SHP77 (cell line): ENCODE results near the gene EPHA6.

Experiments
- DNase-seq, 2 experiments: peaks; one replicate each; lab custom pipeline; 2025; lab: John Stamatoyannopoulos, UW

Gene EPHA6

GRCh38 chr3:96813820-96814650 lies at the start of gene EPHA6:
Gene EPHA6 (plus strand): TSS chr3:96814594.
- DNase-seq, result peak; percentile 43 to 90

DNA sequence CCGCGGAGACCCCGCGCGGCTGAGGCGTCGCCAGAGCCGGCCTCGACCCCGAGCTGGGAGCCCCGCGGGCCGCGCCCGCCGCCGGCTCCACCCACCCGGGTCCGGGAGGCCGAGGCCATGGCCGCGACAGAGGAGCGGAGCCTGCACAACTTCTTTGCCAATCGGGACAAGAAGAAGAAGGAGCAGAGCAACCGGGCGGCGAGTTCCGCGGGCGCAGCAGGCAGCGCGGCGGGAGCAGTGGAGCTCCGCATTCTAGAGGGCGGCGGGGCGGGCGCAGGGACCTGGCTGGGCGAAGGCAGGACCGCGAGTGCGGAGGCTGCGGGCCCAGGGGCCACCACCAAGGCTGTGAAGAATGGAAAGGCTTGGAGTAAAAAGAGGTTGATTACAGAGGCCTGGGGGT lies 37.6 kb upstream of the EPHA6 start:
- no peak for DNase-seq

DNA sequence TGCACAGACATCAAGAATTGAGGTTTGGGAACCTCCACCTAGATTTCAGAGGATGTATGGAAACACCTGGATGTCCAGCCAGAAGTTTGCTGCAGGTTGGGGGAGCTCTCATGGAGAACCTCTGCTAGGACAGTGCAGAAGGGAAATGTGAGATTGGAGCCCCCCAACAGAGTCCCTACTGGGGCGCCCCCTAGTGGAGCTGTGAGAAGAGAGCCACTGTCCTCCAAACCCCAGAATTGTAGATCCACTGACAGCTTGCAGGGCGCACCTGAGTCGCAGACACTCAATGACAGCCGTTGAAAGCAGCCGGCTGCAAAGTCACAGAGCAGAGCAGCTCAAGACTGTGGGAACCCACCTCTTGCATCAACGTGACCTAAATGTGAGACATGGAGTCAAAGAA lies 34.6 kb upstream of the EPHA6 start:
- DNase-seq, result no peak

GRCh38 chr3:96796101-96796500 lies 18.3 kb upstream of the EPHA6 start:
- no peak for DNase-seq

DNA sequence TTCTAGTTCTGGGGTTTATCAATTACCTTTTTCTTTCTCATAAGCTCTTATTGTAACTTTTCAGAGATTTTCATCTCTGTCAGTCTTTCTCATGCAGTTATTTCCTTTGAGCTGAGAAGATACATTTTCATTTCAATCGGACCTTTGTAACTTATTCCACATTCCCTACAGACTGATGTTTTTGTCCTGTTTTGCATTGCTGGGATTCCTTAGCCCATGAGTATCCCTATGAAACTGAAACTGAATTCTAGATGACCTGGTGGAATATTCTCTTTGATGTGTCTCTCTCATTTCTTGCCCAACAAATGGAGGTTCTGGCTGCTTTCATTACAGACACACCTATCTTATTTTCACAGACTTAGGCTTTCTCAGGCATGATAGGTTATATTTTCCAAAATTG lies 10.5 kb upstream of the EPHA6 start:
- no peak for DNase-seq

DNA sequence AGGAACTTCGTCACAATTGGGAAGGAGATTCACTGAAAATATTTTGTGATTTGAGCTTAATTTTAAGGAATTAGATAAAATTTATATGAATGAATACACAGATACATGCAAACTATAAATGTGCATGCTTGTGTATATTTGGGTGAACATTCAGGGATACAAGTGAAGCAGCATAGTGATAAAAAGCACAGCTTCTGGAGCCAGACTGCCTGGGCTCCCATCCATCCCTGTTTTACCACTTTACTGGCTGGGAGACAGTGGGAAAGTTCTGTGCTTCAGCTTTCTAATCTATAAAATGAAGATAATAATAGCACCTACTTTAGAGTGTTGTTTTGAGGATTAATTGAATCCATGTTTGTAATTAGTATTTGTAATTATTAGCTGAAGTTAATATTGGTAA lies 8.1 kb upstream of the EPHA6 start:
- DNase-seq, result no peak

DNA sequence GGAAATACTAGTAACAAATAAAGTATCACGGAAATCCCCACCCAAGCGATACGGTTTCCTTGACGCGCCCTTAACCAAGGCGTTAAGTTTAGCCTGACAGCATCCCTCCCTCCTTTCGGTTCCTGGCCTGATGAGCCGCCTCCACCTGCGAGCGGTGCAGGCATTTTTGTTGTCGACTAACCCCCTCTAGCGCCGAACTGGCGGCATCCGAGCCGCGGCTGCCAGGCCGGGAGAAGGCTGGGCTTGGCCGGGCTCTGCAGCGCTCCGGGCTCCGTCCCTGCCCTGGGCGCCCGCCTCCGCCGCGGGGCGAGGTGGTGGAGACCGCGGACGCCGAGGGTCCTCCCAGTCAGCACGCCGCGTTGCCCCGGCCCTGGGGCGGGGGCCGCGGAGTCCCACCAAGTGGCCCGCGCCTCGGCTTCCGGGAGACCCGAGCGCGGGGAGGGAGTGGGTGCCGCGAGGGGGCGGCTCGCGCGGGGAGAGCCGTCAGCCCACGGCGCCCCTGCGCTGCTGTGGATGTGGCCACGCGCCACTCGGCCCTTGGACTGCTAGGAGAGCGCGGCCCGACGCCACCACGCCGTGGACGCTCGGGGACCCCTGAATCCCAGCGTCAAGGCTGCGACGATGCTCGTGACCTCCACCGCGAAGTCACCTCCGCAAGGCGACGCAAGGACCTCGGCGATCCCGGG lies 1.1 kb upstream of the EPHA6 start:
- peak; percentile 80 to 88 for DNase-seq

GRCh38 chr3:96814651-96815567 lies 515 bp downstream of the EPHA6 start:
- peak in 1 of 2 experiments; percentile 33 for DNase-seq

GRCh38 chr3:96831175-96831574 lies 16.8 kb downstream of the EPHA6 start:
- no peak for DNase-seq

DNA sequence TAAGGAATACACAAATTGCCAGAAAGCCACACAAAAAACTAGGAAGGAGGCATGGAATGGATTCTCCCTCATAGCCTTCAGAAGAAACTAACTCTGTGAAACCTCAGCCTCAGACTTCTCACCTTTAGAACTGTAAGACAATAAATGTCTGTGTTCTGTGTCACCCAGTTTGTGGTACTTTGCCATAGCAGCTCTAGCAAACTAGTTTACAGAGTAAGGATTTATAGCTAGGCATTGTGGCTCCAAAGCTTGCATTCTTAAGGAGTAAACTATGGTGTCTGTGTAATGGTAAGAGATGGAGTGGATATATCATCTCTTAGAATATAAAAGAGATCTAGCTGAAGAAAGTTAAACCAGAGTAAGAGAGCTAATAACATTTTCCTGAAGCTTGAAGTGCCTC lies 18.9 kb downstream of the EPHA6 start:
- DNase-seq, result no peak

- DNase-seq, result no peak
These were observed 21.9 kb downstream of the EPHA6 start for GRCh38 chr3:96836153-96836915.

DNA sequence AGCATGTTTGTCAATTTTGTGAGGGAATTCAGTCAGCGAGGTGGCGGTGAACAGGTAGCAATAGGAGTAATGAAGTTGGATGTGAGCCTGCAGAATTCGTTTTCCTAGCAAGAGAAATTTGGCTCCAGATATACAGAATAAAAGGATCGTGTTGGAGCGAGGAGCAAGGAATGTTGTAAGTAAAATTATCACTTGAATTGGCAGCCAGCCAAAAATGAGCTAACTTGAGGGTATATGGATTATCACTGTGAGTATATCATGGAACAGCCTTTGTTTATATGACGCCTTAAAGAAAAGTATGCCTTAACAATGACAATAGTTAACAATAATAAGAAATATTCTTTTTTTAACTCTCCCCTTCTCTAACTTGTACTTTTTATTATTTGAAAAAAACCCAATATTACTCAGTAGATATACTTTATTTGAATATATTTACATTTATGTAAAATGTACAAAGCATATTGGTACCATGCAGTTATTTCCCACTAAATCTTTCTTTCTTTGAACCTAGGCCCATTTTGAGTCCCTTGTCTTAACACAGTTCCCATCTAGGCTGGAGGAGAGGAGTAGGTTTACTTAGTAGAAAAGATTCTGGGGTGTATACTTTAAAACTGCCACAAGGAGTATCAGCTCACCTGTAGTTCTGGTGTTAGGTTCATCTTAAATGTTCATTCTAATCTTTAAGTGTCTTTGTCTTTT lies 29.3 kb downstream of the EPHA6 start:
- DNase-seq, result peak in 1 of 2 experiments; percentile 7

DNA sequence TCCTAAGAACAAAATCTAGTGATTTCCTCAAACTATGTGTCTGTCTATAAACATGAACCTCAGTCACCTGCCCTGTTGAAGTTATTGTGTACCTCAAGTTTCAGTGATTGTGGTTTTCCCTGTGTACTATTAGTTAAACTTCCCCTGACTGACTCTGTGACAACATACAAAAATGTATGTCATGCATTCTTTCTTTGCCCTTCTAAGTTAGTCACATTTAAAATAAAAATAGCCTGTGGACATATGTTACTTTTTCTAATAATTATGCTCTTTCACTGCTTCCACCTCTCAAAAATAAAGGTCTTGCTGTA lies 29.8 kb downstream of the EPHA6 start:
- DNase-seq, result no peak

- no peak for DNase-seq
These were observed 38.5 kb downstream of the EPHA6 start for GRCh38 chr3:96852849-96853248.

- DNase-seq, result no peak
These were observed 46.5 kb downstream of the EPHA6 start for GRCh38 chr3:96860882-96861281.

DNA sequence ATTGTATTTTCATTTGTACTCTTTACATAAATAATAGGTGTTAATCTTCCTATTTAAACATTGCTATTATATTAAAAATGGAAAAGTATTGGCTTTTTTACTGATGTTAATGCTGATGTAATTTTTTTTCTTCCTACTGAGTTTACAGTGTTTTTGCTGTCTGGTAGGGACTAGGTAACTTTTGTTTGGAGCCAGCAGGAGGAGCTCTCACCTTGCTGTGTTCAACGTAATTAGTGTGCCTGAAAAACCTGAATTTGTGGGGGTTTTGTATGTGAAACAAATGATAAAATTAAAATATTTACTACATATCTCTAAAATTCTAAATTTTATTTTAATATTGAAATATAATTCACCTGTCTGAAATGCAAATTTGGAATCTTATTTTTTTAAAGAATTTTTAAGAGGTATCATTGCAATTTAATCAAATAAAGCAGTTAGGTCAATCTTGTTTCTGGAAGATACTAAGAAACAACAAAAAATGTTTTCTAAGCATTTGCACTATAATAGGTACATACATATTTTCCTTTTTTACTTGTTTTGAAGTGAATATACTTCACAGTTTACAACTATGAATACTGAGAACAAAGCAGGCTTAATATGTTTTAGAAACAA lies 48.8 kb downstream of the EPHA6 start:
- peak; percentile 40 to 44 for DNase-seq

GRCh38 chr3:96865605-96866004 lies 51.2 kb downstream of the EPHA6 start:
- no peak for DNase-seq

GRCh38 chr3:96869316-96869715 lies 54.9 kb downstream of the EPHA6 start:
- no peak for DNase-seq

DNA sequence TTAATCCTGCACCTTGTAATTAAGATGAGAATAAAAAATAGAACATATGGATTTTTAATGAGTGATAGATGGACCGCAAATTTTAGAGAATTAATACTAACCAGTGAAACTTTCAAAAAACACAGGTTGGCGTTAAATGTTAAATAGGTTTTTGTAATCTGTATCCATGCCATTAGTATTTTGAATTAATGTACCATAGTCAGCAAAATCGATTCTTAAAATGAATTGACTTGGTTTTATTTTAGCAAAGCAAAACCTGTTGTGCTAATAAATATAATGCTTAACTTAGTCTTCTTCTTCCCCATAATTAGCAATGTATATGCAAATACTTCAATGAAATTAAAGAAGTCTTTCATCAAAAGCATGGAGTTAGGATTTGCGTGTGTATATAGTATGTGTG lies 63.1 kb downstream of the EPHA6 start:
- DNase-seq, result no peak

GRCh38 chr3:96900031-96900430 lies 85.6 kb downstream of the EPHA6 start:
- no peak for DNase-seq

- DNase-seq, result no peak
These were observed 86.2 kb downstream of the EPHA6 start for GRCh38 chr3:96900566-96900965.
